Measurements from ENCODE around the gene GABRG3. TPM values are rescaled to one million over a fixed set of nuclear protein-coding genes. Genes with fewer than 3 reads are reported as not detected.

GABRG3 gene
- total and polyA plus RNA-seq, 2 of the 4 experiments (the other 2 are of a cell fraction): not detected

- no peak overlapping the region for H3K4ac ChIP-seq (ENCODE audit: low read depth, low read length)
- no peak overlapping the region for H3K23ac ChIP-seq (ENCODE audit: low read depth, low read length)
- H3K27ac ChIP-seq (ENCODE audit: insufficient read depth, low read length): no peak overlapping the region
- DNase-seq (no peak), ATAC-seq (ENCODE audit: low read depth) (no peak)
- H4K5ac ChIP-seq (ENCODE audit: low read depth, low read length): no peak overlapping the region
- no peak overlapping the region for H4K91ac ChIP-seq (ENCODE audit: insufficient read depth, low read depth, low read length)
- H3K9me1 ChIP-seq (ENCODE audit: insufficient read depth, low read length): no peaks in the 10 kb centered on the region
- H3K36me3 ChIP-seq (ENCODE audit: control insufficient read depth, insufficient read depth, low read length): no peaks in the 10 kb centered on the region
- in situ Hi-C loops (cut with MboI; ENCODE audit: low sequenced_read_pairs) (no loop called here), intact Hi-C loops (cut with micrococcal nuclease) (no loop called here), dilution Hi-C loops (cut with HindIII; ENCODE audit: low sequenced_read_pairs, unreplicated experiment) (no loop called here)
- H2BK15ac ChIP-seq (ENCODE audit: low read depth, low read length): no peak overlapping the region
- H3K9me3 ChIP-seq (ENCODE audit: control insufficient read depth, insufficient read depth, low read length): peaks cover 15% of the 10 kb centered on the region
- no peak overlapping the region for H3K14ac ChIP-seq (replicated peaks; ENCODE audit: low read depth, low read length)
- H2BK120ac ChIP-seq (ENCODE audit: low read depth, low read length): no peak overlapping the region
- no peaks in the 10 kb centered on the region for H3K79me1 ChIP-seq (ENCODE audit: low read depth in 1 of 2, low read length in 2 of 2)
- no peaks in the 10 kb centered on the region for H3K4me1 ChIP-seq (ENCODE audit: control insufficient read depth, insufficient read depth, low read length)
- 29% methylated on average over 1 of the region's 5 CpGs; no CpG with 5 or more reads in 1 of the 2 experiments for WGBS, 2 experiments (ENCODE audit: extremely low coverage in 2 of 2, insufficient read length in 1 of 2)
- no peaks in the 10 kb centered on the region for H3K27me3 ChIP-seq (ENCODE audit: control insufficient read depth, insufficient read depth, low read length)
- no peak overlapping the region for H3K4me2 ChIP-seq (ENCODE audit: low read depth, low read length)
- CTCF ChIA-PET: no interaction called here
- no TSS peak for BruUV-seq (replicated peaks)
- H3K4me3 ChIP-seq (ENCODE audit: insufficient read depth, low read depth, low read length): no peak overlapping the region
- H3K56ac ChIP-seq (ENCODE audit: extremely low read depth, insufficient read depth, low read length): no peak overlapping the region
- POLR2A ChIA-PET (ENCODE audit: unreplicated experiment): no interaction called here
- H2BK5ac ChIP-seq (ENCODE audit: low read depth, low read length, poor library complexity, severe bottlenecking): no peak overlapping the region
- no peaks in the 10 kb centered on the region for H4K20me1 ChIP-seq (ENCODE audit: insufficient read depth, low read length)
- TF ChIP-seq BHLHE40 (IDR thresholded peaks at IDR 0.05; ENCODE audit: low read depth, low read length): no peak
- TF ChIP-seq POLR2A (IDR thresholded peaks at IDR 0.05; ENCODE audit: low read depth, low read length): no peak
- TF ChIP-seq RAD21 (IDR thresholded peaks at IDR 0.05; ENCODE audit: low read length): no peak
- TF ChIP-seq, protein P1, sequence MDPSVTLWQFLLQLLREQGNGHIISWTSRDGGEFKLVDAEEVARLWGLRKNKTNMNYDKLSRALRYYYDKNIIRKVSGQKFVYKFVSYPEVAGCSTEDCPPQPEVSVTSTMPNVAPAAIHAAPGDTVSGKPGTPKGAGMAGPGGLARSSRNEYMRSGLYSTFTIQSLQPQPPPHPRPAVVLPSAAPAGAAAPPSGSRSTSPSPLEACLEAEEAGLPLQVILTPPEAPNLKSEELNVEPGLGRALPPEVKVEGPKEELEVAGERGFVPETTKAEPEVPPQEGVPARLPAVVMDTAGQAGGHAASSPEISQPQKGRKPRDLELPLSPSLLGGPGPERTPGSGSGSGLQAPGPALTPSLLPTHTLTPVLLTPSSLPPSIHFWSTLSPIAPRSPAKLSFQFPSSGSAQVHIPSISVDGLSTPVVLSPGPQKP (IDR thresholded peaks at IDR 0.05; ENCODE audit: borderline replicate concordance, low read depth, low read length): no peak
- H3K9ac ChIP-seq (ENCODE audit: low read depth, low read length): no peak overlapping the region
- H4K8ac ChIP-seq (ENCODE audit: low read depth in 2 of 2, low read length in 2 of 2): no peak overlapping the region
- H2AK5ac ChIP-seq (ENCODE audit: low read depth, low read length): no peak overlapping the region
- H2AK9ac ChIP-seq (replicated peaks; ENCODE audit: low read depth, low read length, poor library complexity): no peak overlapping the region
- H3K18ac ChIP-seq (ENCODE audit: low read depth, low read length): no peak overlapping the region
- H2BK20ac ChIP-seq (ENCODE audit: low read depth, low read length): no peak overlapping the region
- H2AFZ ChIP-seq (replicated peaks; ENCODE audit: low read length, poor library complexity): no peak overlapping the region
Measured at GRCh38 chr15:27137127-27137526, 166.1 kb downstream of the GABRG3 start.

All from IMR-90 (cell line).